ENCODE measurements around the gene CHRNA3.

CHRNA3 gene

DNA sequence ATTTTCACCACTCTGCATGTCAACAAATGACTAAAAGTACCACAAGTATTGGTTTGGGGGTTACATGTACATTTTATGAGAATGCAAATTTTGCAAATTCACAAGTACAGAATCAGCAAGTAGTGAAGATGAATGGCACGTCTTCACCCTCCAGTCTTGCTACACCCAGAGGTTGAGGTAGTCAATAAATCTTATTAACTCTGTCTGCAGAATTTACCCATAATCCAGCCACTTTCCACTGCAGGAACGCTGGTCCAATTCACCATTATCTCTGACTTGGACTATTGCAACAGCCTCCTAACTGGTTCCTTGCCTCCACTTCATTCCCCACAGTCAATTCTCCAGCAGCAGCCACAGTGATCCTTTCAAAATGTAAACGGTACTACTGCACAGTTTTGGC lies 70.0 kb downstream of the CHRNA3 start:
- DNase-seq = no peak

DNA sequence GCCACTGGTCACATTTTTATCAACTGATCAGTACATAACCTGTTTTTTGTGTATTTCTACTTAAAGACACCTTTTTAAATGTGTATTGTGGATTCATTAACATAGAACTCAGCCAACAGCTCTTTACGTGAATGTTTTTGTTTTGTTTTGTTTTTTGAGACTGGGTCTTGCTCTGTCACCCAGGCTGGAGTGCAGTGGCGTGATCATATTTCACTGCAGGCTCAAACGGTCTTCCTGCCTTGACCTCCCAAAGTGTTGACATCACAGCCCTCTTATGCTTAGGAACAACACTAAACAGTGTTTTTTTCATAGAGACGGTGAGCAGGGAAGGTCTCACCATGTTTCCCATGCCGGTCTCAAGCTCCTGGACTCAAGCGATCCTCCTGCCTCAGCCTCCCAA lies 70.6 kb downstream of the CHRNA3 start:
- DNase-seq = no peak
